ES-I3 (cell line): ENCODE data around the gene PCCA.

Experiments used
- H3K36me3 ChIP-seq: 2 replicates; pipeline ENCODE4 v1.6.1; 2013; ENCODE audit warnings: mild to moderate bottlenecking, low read length, control low read depth, moderate library complexity; ENCODE audit not compliant: insufficient read depth
- H3K4me1 ChIP-seq: 2 replicates; pipeline ENCODE4 v1.6.1; 2013; ENCODE audit warnings: mild to moderate bottlenecking, control low read depth, low read length; ENCODE audit not compliant: insufficient read depth
- H3K9ac ChIP-seq: 2 replicates; pipeline ENCODE4 v1.6.1; 2013; ENCODE audit warnings: low read depth, mild to moderate bottlenecking, low read length, moderate library complexity
- H3K9me3 ChIP-seq: 2 replicates; pipeline ENCODE4 v1.6.1; 2013; ENCODE audit warnings: mild to moderate bottlenecking, low read length, moderate library complexity; ENCODE audit not compliant: control insufficient read depth, insufficient read depth

PCCA gene

GRCh38 chr13:100108913-100109507 lies 20.1 kb downstream of the PCCA start:
- Histone ChIP-seq H3K9me3 (0 out of 2 replicates have a peak, but pooled peaks cover under 1% of the 10 kb centered on the region), H3K9ac (no peak overlapping the region), H3K4me1 (no peaks in the 10 kb centered on the region)

GRCh38 chr13:100110269-100110668 lies 21.4 kb downstream of the PCCA start:
- H3K36me3 ChIP-seq, result peaks cover 3% of the 10 kb centered on the region
- H3K9ac ChIP-seq, result no peak overlapping the region
- H3K4me1 ChIP-seq, result no peaks in the 10 kb centered on the region
- no peaks in the 10 kb centered on the region for H3K9me3 ChIP-seq

More at GRCh38 chr13:100108913-100109507, 20.1 kb downstream of the PCCA start:
- no peaks in the 10 kb centered on the region; the same call in 1 of the 2 replicates for H3K36me3 ChIP-seq

GRCh38 chr13:100112186-100112838 lies 23.4 kb downstream of the PCCA start:
- Histone ChIP-seq H3K9ac (no peak overlapping the region), H3K9me3 (no peaks in the 10 kb centered on the region), H3K4me1 (no peaks in the 10 kb centered on the region), H3K36me3 (peaks cover 3% of the 10 kb centered on the region)

- H3K9me3 ChIP-seq, result no peaks in the 10 kb centered on the region; the same call in 1 of the 2 replicates
- peaks cover 3% of the 10 kb centered on the region for H3K36me3 ChIP-seq
- no peak overlapping the region for H3K9ac ChIP-seq
- no peaks in the 10 kb centered on the region for H3K4me1 ChIP-seq
Measured at GRCh38 chr13:100115693-100116254, 26.9 kb downstream of the PCCA start.

GRCh38 chr13:100124265-100124664 lies 35.4 kb downstream of the PCCA start:
- H3K36me3 ChIP-seq, result no peaks in the 10 kb centered on the region
- peaks cover 2% of the 10 kb centered on the region; the same call in 1 of the 2 replicates for H3K4me1 ChIP-seq
- H3K9me3 ChIP-seq, result peaks cover 6% of the 10 kb centered on the region; the same call in 1 of the 2 replicates
- no peak overlapping the region for H3K9ac ChIP-seq

- Histone ChIP-seq H3K36me3 (no peaks in the 10 kb centered on the region), H3K9ac (no peak overlapping the region), H3K4me1 (peaks cover 12% of the 10 kb centered on the region), H3K9me3 (peaks cover 6% of the 10 kb centered on the region; the same call in 1 of the 2 replicates)
Measured at GRCh38 chr13:100125946-100126345, 37.1 kb downstream of the PCCA start.

GRCh38 chr13:100128373-100128772 lies 39.5 kb downstream of the PCCA start:
- Histone ChIP-seq H3K4me1 (peaks cover 27% of the 10 kb centered on the region), H3K36me3 (no peaks in the 10 kb centered on the region), H3K9ac (no peak overlapping the region), H3K9me3 (no peaks in the 10 kb centered on the region)

- peaks cover 27% of the 10 kb centered on the region for H3K4me1 ChIP-seq
- H3K36me3 ChIP-seq, result no peaks in the 10 kb centered on the region
- H3K9me3 ChIP-seq, result no peaks in the 10 kb centered on the region
Measured at GRCh38 chr13:100128838-100129237, 39.9 kb downstream of the PCCA start.

GRCh38 chr13:100129605-100130004 lies 40.7 kb downstream of the PCCA start:
- Histone ChIP-seq H3K36me3 (no peaks in the 10 kb centered on the region), H3K9ac (no peak overlapping the region), H3K9me3 (no peaks in the 10 kb centered on the region), H3K4me1 (peaks cover 27% of the 10 kb centered on the region)

More at GRCh38 chr13:100128838-100129237, 39.9 kb downstream of the PCCA start:
- H3K9ac ChIP-seq, result no peak overlapping the region

GRCh38 chr13:100130092-100130491 lies 41.2 kb downstream of the PCCA start:
- peaks cover 27% of the 10 kb centered on the region for H3K4me1 ChIP-seq
- H3K9ac ChIP-seq, result no peak overlapping the region
- no peaks in the 10 kb centered on the region for H3K9me3 ChIP-seq
- no peaks in the 10 kb centered on the region for H3K36me3 ChIP-seq

GRCh38 chr13:100130930-100131511 lies 42.1 kb downstream of the PCCA start:
- Histone ChIP-seq H3K9ac (no peak overlapping the region), H3K36me3 (no peaks in the 10 kb centered on the region), H3K9me3 (no peaks in the 10 kb centered on the region), H3K4me1 (peaks cover 27% of the 10 kb centered on the region)

- Histone ChIP-seq H3K9ac (no peak overlapping the region), H3K4me1 (peaks cover 27% of the 10 kb centered on the region), H3K36me3 (no peaks in the 10 kb centered on the region), H3K9me3 (no peaks in the 10 kb centered on the region)
Measured at GRCh38 chr13:100131863-100132574, 43.1 kb downstream of the PCCA start.

- H3K36me3 ChIP-seq, result no peaks in the 10 kb centered on the region
- H3K4me1 ChIP-seq, result no peaks in the 10 kb centered on the region
- no peaks in the 10 kb centered on the region for H3K9me3 ChIP-seq
- no peak overlapping the region for H3K9ac ChIP-seq
Measured at GRCh38 chr13:100138859-100139491, 50.1 kb downstream of the PCCA start.

GRCh38 chr13:100139817-100140216 lies 50.9 kb downstream of the PCCA start:
- no peaks in the 10 kb centered on the region for H3K4me1 ChIP-seq
- no peaks in the 10 kb centered on the region for H3K36me3 ChIP-seq
- H3K9me3 ChIP-seq, result no peaks in the 10 kb centered on the region
- no peak overlapping the region for H3K9ac ChIP-seq
